ENCODE results near the gene RNF212. TPM values are rescaled to one million over a fixed set of nuclear protein-coding genes. Genes with fewer than 3 reads are reported as not detected.

RNF212 gene
- total RNA-seq, 1 donor from 2014 or later, result 0.85 TPM

GRCh38 chr4:1087371-1087770, 26.0 kb downstream of the RNF212 start:
- no peak for DNase-seq

- DNase-seq, result no peak
Observed at GRCh38 chr4:1086011-1086410, 27.4 kb downstream of the RNF212 start.

GRCh38 chr4:1085404-1085799, 28.0 kb downstream of the RNF212 start:
- no peak for DNase-seq

- no peak for DNase-seq
Observed at GRCh38 chr4:1084796-1085403, 28.5 kb downstream of the RNF212 start.

GRCh38 chr4:1084394-1084793, 29.0 kb downstream of the RNF212 start:
- DNase-seq, result no peak

GRCh38 chr4:1082215-1083182, 30.9 kb downstream of the RNF212 start:
- peak; percentile 11 for DNase-seq

- DNase-seq, result no peak
Observed at GRCh38 chr4:1081689-1082040, 31.7 kb downstream of the RNF212 start.

- no peak for DNase-seq
Observed at GRCh38 chr4:1080961-1081688, 32.2 kb downstream of the RNF212 start.

GRCh38 chr4:1080432-1080831, 32.9 kb downstream of the RNF212 start:
- no peak for DNase-seq

GRCh38 chr4:1079711-1080265, 33.6 kb downstream of the RNF212 start:
- DNase-seq, result no peak

- no peak for DNase-seq
Observed at GRCh38 chr4:1078490-1078889, 34.9 kb downstream of the RNF212 start.

GRCh38 chr4:1077711-1078477, 35.5 kb downstream of the RNF212 start:
- no peak for DNase-seq

- no peak for DNase-seq
Observed at GRCh38 chr4:1075809-1076699, 37.3 kb downstream of the RNF212 start.

GRCh38 chr4:1075225-1075624, 38.1 kb downstream of the RNF212 start:
- no peak for DNase-seq

- no peak for DNase-seq
Observed at GRCh38 chr4:1074077-1074476, 39.3 kb downstream of the RNF212 start.

- peak; percentile 76 for DNase-seq
Observed at GRCh38 chr4:1072830-1073446, 40.4 kb downstream of the RNF212 start.

GRCh38 chr4:1069394-1069793, 44.0 kb downstream of the RNF212 start:
- DNase-seq, result no peak

GRCh38 chr4:1065732-1066131, 47.6 kb downstream of the RNF212 start:
- DNase-seq, result no peak

GRCh38 chr4:1062419-1062818, 50.9 kb downstream of the RNF212 start:
- no peak for DNase-seq

- no peak for DNase-seq
Observed at GRCh38 chr4:1061760-1062159, 51.6 kb downstream of the RNF212 start.

Measured in dermis blood vessel endothelial cell (primary cell).